Esophagus mucosa (tissue), 1 donor: Measurements from ENCODE around the gene LAPTM5. TPM values are rescaled to one million over a fixed set of nuclear protein-coding genes. Genes with fewer than 3 reads are reported as not detected.

Experiments used
- ATAC-seq: fragments of 200-7000 bp; cut with Tn5 transposase; one replicate; pipeline ENCODE4 v1.9.1; 2020
- total RNA-seq: library from RNA; stranded (reverse); gene quantifications from one replicate; pipeline ENCODE4 v1.2.4, GENCODE V29; 2023
- donor health status: DM: yes; HTN: yes; CAD: no.

LAPTM5 gene
- total RNA-seq, 1 donor from 2014 or later, result 9.1 TPM

- ATAC-seq, result no peak
Measured at GRCh38 chr1:30786264-30786991, 28.9 kb upstream of the LAPTM5 start.

GRCh38 chr1:30785714-30786113, 28.1 kb upstream of the LAPTM5 start:
- no peak for ATAC-seq

- no peak for ATAC-seq
Measured at GRCh38 chr1:30785181-30785580, 27.6 kb upstream of the LAPTM5 start.

GRCh38 chr1:30783256-30783915, 25.8 kb upstream of the LAPTM5 start:
- ATAC-seq, result no peak

GRCh38 chr1:30782361-30783255, 25.0 kb upstream of the LAPTM5 start:
- ATAC-seq, result peak; percentile 75

GRCh38 chr1:30781906-30782305, 24.3 kb upstream of the LAPTM5 start:
- ATAC-seq, result no peak

- ATAC-seq, result no peak
Measured at GRCh38 chr1:30780409-30780808, 22.8 kb upstream of the LAPTM5 start.

- ATAC-seq, result peak; percentile 70
Measured at GRCh38 chr1:30779294-30780071, 21.9 kb upstream of the LAPTM5 start.

GRCh38 chr1:30778979-30779293, 21.4 kb upstream of the LAPTM5 start:
- no peak for ATAC-seq

GRCh38 chr1:30778154-30778978, 20.8 kb upstream of the LAPTM5 start:
- peak; percentile 54 for ATAC-seq

GRCh38 chr1:30777904-30778153, 20.3 kb upstream of the LAPTM5 start:
- ATAC-seq, result no peak

- no peak for ATAC-seq
Measured at GRCh38 chr1:30777060-30777903, 19.7 kb upstream of the LAPTM5 start.

GRCh38 chr1:30776097-30777059, 18.8 kb upstream of the LAPTM5 start:
- ATAC-seq, result no peak

- no peak for ATAC-seq
Measured at GRCh38 chr1:30775433-30775975, 17.9 kb upstream of the LAPTM5 start.

- no peak for ATAC-seq
Measured at GRCh38 chr1:30774550-30775432, 17.2 kb upstream of the LAPTM5 start.

GRCh38 chr1:30773722-30774358, 16.3 kb upstream of the LAPTM5 start:
- no peak for ATAC-seq

- no peak for ATAC-seq
Measured at GRCh38 chr1:30771005-30771404, 13.4 kb upstream of the LAPTM5 start.

GRCh38 chr1:30770150-30770549, 12.6 kb upstream of the LAPTM5 start:
- ATAC-seq, result no peak
